Measurements from ENCODE around the gene NAT8L.

NAT8L gene

GRCh38 chr4:2096073-2096609 is 37.0 kb downstream of the NAT8L start:
- DNase-seq: no peak

GRCh38 chr4:2101346-2102044 is 42.4 kb downstream of the NAT8L start:
- no peak for DNase-seq

- no peak for DNase-seq
Observed at GRCh38 chr4:2102045-2102883, 43.1 kb downstream of the NAT8L start.

- DNase-seq: no peak
Observed at GRCh38 chr4:2103127-2103842, 44.2 kb downstream of the NAT8L start.

- DNase-seq: no peak
Observed at GRCh38 chr4:2103843-2104547, 44.9 kb downstream of the NAT8L start.

GRCh38 chr4:2104556-2105345 is 45.6 kb downstream of the NAT8L start:
- no peak for DNase-seq

GRCh38 chr4:2105559-2105958 is 46.4 kb downstream of the NAT8L start:
- no peak for DNase-seq

- DNase-seq: no peak
Observed at GRCh38 chr4:2116687-2117400, 57.7 kb downstream of the NAT8L start.
